ENCODE measurements around the gene UBE2J2. TPM values are rescaled to one million over a fixed set of nuclear protein-coding genes. Genes with fewer than 3 reads are reported as not detected.

Gene UBE2J2
- total and polyA plus RNA-seq, 4 donors, result 21.0 to 30.4 (median 25.8) TPM

- TF ChIP-seq REST (IDR thresholded peaks at IDR 0.05) (no peak), NR2F2 (IDR thresholded peaks at IDR 0.05) (no peak), HNF4A (conservative IDR thresholded peaks at IDR 0.05) (no peak), CTCF (IDR thresholded peaks at IDR 0.05; ENCODE audit: low read depth, low read length, missing input control) (no peak), FOXA2 (IDR thresholded peaks at IDR 0.05) (no peak)
Measured at GRCh38 chr1:1216770-1217620, 56.7 kb downstream of the UBE2J2 start (continued).

- WGBS, result 90% methylated on average over 21 of the region's 21 CpGs
- no peak overlapping the region for H3K9ac ChIP-seq (ENCODE audit: low read depth in 1 of 2, low read length in 2 of 2)
- H3K27me3 ChIP-seq (ENCODE audit: control insufficient read depth in 4 of 4, insufficient read depth in 4 of 4, low read length in 3 of 4), result no peaks in the 10 kb centered on the region
- H3K4me3 ChIP-seq (ENCODE audit: low read depth in 1 of 3, low read length in 3 of 3), result no peak overlapping the region
- H3K4me1 ChIP-seq (ENCODE audit: control insufficient read depth in 4 of 4, insufficient read depth in 4 of 4, low read length in 3 of 4), result peaks cover 0 to 8% (median 0%) of the 10 kb centered on the region in 4 donors
- TF ChIP-seq FOXA1 (IDR thresholded peaks at IDR 0.05) (no peak), EGR1 (IDR thresholded peaks at IDR 0.05; ENCODE audit: low read depth in 2 of 2) (no peak), JUND (IDR thresholded peaks at IDR 0.05) (no peak), HNF4G (IDR thresholded peaks at IDR 0.05) (no peak), GABPA (IDR thresholded peaks at IDR 0.05 in 1 of 2, conservative IDR thresholded peaks at IDR 0.05 in 1 of 2) (no peak), NR2F2 (IDR thresholded peaks at IDR 0.05) (no peak), RXRA (IDR thresholded peaks at IDR 0.05) (no peak)
- H3K27ac ChIP-seq (ENCODE audit: low read depth in 1 of 2, low read length in 2 of 2), result no peak overlapping the region
- no peak for DNase-seq (ENCODE audit: low spot score)
- H3K9me3 ChIP-seq (ENCODE audit: control insufficient read depth in 4 of 4, low read length in 3 of 4), result no peaks in the 10 kb centered on the region
- peaks cover 12 to 42% (median 16%) of the 10 kb centered on the region in 4 donors for H3K36me3 ChIP-seq (ENCODE audit: control insufficient read depth in 4 of 4, insufficient read depth in 3 of 4, low read depth in 1 of 4, low read length in 3 of 4)
Measured at GRCh38 chr1:1215881-1216605, 57.6 kb downstream of the UBE2J2 start.

GRCh38 chr1:1215080-1215676, 58.5 kb downstream of the UBE2J2 start:
- H3K27ac ChIP-seq (ENCODE audit: low read depth in 1 of 2, low read length in 2 of 2), result no peak overlapping the region
- DNase-seq (ENCODE audit: low spot score), result no peak

More at GRCh38 chr1:1215080-1215676, 58.5 kb downstream of the UBE2J2 start:
- peaks cover 0 to 8% (median 0%) of the 10 kb centered on the region in 4 donors for H3K4me1 ChIP-seq (ENCODE audit: control insufficient read depth in 4 of 4, insufficient read depth in 4 of 4, low read length in 3 of 4)
- peaks cover 10 to 33% (median 13%) of the 10 kb centered on the region in 4 donors for H3K36me3 ChIP-seq (ENCODE audit: control insufficient read depth in 4 of 4, insufficient read depth in 3 of 4, low read depth in 1 of 4, low read length in 3 of 4)
- H3K27me3 ChIP-seq (ENCODE audit: control insufficient read depth in 4 of 4, insufficient read depth in 4 of 4, low read length in 3 of 4), result no peaks in the 10 kb centered on the region
- no peak overlapping the region for H3K4me3 ChIP-seq (ENCODE audit: low read depth in 1 of 3, low read length in 3 of 3)
- no peak overlapping the region for H3K9ac ChIP-seq (ENCODE audit: low read depth in 1 of 2, low read length in 2 of 2)
- TF ChIP-seq SP1 (IDR thresholded peaks at IDR 0.05), result no peak
- TF ChIP-seq JUND (IDR thresholded peaks at IDR 0.05), result no peak
- TF ChIP-seq HNF4G (IDR thresholded peaks at IDR 0.05), result no peak
- TF ChIP-seq HNF4A (conservative IDR thresholded peaks at IDR 0.05), result no peak
- TF ChIP-seq CTCF (IDR thresholded peaks at IDR 0.05; ENCODE audit: low read depth, low read length, missing input control), result no peak
- TF ChIP-seq RAD21 (IDR thresholded peaks at IDR 0.05), result no peak
- no peak for TF ChIP-seq YY1 (IDR thresholded peaks at IDR 0.05)
- TF ChIP-seq NR2F2 (IDR thresholded peaks at IDR 0.05), result no peak
- TF ChIP-seq TAF1 (conservative IDR thresholded peaks at IDR 0.05), result no peak
- TF ChIP-seq ATF3 (IDR thresholded peaks at IDR 0.05), result no peak
- no peak for TF ChIP-seq FOXA1 (IDR thresholded peaks at IDR 0.05)
- no peaks in the 10 kb centered on the region for H3K9me3 ChIP-seq (ENCODE audit: control insufficient read depth in 4 of 4, low read length in 3 of 4)
- WGBS, result 56% methylated on average over 11 of the region's 11 CpGs
